HG03342 (cell line): ENCODE results near the gene ACKR1.

Source experiments
- ATAC-seq: cut with Tn5 transposase; IDR thresholded peaks from one replicate; pipeline ENCODE4 v1.9.1; 2021; ENCODE audit warnings: mild to moderate bottlenecking, moderate library complexity; ENCODE audit not compliant: unreplicated experiment

Gene ACKR1

GRCh38 chr1:159187033-159187432 lies 17.6 kb upstream of the ACKR1 start:
- no peak for ATAC-seq

DNA sequence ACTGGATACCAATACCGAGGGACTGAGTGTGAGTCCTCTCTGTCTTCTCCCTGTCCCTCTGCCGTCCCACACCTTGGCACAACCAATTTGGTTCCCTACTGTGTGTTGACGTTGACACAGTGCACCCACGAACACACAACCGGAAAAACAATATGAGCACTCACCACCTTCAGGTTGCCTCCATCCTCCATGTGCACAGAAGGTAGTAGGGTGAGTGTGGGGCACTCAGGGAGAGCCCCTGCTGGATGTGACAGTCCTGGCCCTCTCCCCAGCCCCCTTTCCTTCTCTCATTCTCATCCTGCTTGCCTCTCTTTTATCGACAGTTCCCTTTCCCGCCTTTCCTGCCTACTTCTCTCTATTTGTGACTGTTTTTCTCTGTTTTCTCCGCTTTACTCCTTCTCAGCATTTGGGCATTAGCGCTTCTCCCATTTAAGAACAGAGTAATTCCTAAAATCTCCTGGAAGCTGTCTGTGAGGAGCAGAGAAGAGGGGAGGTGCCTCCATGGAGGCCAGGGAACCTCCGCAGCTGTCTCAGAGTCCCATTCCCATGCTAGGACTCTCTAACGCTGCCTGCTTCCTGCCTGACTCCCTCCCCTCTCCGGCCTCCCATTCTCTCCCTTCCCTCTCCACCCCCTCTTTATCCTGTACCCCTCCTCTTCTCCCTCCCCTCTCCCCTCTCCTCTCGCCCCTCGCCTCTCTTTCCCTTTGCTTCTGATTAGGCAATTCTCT lies 16.9 kb upstream of the ACKR1 start:
- no peak for ATAC-seq

- peak; percentile 94 for ATAC-seq
These were observed 16.3 kb upstream of the ACKR1 start for GRCh38 chr1:159188375-159188788.

GRCh38 chr1:159190441-159190840 lies 14.2 kb upstream of the ACKR1 start:
- no peak for ATAC-seq

- no peak for ATAC-seq
These were observed 8.1 kb upstream of the ACKR1 start for GRCh38 chr1:159196543-159196942.

- ATAC-seq, result peak; percentile 82
These were observed 6.8 kb upstream of the ACKR1 start for GRCh38 chr1:159197561-159198557.

DNA sequence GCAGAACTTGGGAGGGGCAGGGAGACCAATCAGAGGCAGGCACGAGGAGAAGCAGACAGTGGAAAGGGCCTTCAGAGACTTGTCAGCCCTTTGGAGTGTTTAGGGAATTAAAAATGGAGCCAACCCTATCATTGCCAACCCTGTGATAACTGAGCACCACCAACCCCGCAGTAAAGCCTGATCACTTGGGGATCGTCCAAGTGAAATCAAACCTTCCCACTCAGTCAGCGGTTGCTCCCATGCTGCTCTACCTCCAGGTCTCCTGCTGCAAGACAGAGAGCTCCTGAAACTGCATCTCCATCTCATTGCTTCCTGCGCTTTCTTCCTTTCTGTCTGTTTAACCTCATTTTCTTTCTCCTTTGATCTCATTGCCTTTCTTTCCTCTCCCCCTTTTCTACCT lies 4.8 kb upstream of the ACKR1 start:
- no peak for ATAC-seq

GRCh38 chr1:159200769-159201168 lies 3.9 kb upstream of the ACKR1 start:
- no peak for ATAC-seq

DNA sequence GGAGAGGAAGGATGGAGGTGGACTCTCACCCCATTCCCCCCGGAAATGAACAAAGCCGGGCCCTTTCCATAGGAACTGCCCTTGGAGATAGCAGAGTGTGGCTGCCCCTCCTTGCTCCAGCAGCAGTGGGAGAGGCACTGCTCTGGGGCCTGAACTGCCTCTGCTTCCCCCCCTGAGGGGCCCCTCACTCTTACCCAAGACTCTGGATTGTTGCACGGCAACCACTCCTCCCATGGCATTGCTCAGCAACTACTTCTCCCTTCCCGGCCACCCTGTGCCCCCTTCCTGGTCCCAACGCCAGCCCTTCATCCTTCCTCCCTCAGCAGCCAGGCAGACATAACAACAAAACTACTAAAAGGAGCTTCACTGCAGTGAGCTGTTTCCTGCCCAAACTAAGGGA lies 3.0 kb upstream of the ACKR1 start:
- no peak for ATAC-seq

GRCh38 chr1:159203610-159204009 lies 1.1 kb upstream of the ACKR1 start:
- no peak for ATAC-seq

- ATAC-seq, result no peak
These were observed 550 bp downstream of the ACKR1 start for GRCh38 chr1:159205225-159205624.

DNA sequence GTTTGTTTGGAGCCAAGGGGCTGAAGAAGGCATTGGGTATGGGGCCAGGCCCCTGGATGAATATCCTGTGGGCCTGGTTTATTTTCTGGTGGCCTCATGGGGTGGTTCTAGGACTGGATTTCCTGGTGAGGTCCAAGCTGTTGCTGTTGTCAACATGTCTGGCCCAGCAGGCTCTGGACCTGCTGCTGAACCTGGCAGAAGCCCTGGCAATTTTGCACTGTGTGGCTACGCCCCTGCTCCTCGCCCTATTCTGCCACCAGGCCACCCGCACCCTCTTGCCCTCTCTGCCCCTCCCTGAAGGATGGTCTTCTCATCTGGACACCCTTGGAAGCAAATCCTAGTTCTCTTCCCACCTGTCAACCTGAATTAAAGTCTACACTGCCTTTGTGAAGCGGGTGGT lies 1.4 kb downstream of the ACKR1 start:
- ATAC-seq, result no peak

- ATAC-seq, result no peak
These were observed 2.4 kb downstream of the ACKR1 start for GRCh38 chr1:159207080-159207479.

- ATAC-seq, result no peak
These were observed 3.1 kb downstream of the ACKR1 start for GRCh38 chr1:159207774-159208173.

- no peak for ATAC-seq
These were observed 3.6 kb downstream of the ACKR1 start for GRCh38 chr1:159208175-159208825.

- no peak for ATAC-seq
These were observed 4.4 kb downstream of the ACKR1 start for GRCh38 chr1:159209061-159209460.

- ATAC-seq, result no peak
These were observed 6.9 kb downstream of the ACKR1 start for GRCh38 chr1:159211331-159212136.

GRCh38 chr1:159212596-159212995 lies 7.9 kb downstream of the ACKR1 start:
- ATAC-seq, result no peak

DNA sequence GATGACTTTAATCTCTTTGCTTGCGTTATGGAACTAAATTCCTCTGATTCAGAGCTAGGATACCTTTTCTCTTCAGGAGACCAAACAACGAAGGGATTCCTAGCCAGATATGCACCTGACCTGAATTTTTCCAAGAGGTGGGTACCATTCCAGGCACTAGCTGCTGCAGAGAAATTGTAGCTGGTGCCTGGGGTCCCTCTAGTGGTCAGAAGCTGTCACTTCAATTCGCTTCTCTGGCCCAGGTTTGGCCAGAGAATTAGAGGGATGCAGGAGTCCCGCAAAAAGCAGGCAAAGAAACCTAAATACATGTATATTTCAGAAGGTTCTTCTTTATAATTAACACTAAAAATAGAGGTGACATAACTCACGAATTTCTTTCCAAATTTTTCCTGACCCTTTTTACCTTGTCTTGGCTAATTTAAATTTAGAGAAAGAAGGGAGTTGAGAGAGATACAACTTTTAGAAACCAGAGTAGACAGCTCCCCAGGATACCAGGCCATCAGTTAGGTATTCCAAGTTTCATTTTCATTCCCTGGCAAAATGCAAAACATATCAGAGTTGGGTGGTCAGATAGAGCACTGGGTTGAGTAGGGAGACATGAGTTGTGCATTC lies 9.6 kb downstream of the ACKR1 start:
- no peak for ATAC-seq
